Activated CD8-positive, alpha-beta memory T cell treated with anti-CD3 and anti-CD28 coated beads, Interleukin-2, amount 10 ng/mL, durations not matched to agents 7 days and 5 days (primary cell): Measurements from ENCODE around the gene CRB3. TPM values are rescaled to one million over a fixed set of nuclear protein-coding genes. Genes with fewer than 3 reads are reported as not detected.
A peak's percentile ranks its signal among the peaks of the same experiment; 100 is the strongest.

ENCODE experiments used
- ATAC-seq: fragments of 150-1000 bp; cut with Tn5 transposase; one replicate; pipeline ENCODE4 v1.10.0; 2021; ENCODE audit warnings: moderate library complexity
- CTCF ChIA-PET: fragments of 350-600 bp; sonication (Branson Sonifier 250); formaldehyde crosslinking; loops from one replicate; lab custom pipeline; 2021; ENCODE audit warnings: antibody characterized with exemption; lab: Charles Lee
- DNase-seq: peaks from one replicate; pipeline ENCODE4 v3.0.0-alpha.2; 2020
- H3K27ac Mint-ChIP-seq: one replicate; pipeline ENCODE4 v1.8.0; 2021; ENCODE audit warnings: mild to moderate bottlenecking, mixed read lengths
- H3K27me3 Mint-ChIP-seq: one replicate; pipeline ENCODE4 v1.8.0; 2021; ENCODE audit warnings: mixed read lengths
- H3K36me3 Mint-ChIP-seq: one replicate; pipeline ENCODE4 v1.8.0; 2021; ENCODE audit warnings: mild to moderate bottlenecking, mixed read lengths
- H3K4me1 Mint-ChIP-seq: one replicate; pipeline ENCODE4 v1.8.0; 2021; ENCODE audit warnings: mixed read lengths
- H3K4me3 Mint-ChIP-seq: one replicate; pipeline ENCODE4 v1.8.0; 2021; ENCODE audit warnings: mild to moderate bottlenecking, moderate library complexity, mixed read lengths
- H3K9me3 Mint-ChIP-seq: one replicate; pipeline ENCODE4 v1.8.0; 2022; ENCODE audit warnings: low read depth, mixed read lengths
- total RNA-seq, 2 experiments: library from RNA; stranded (reverse); gene quantifications; one replicate each; pipeline ENCODE4 v1.2.3, GENCODE V29; 2021

The CRB3 gene
- total RNA-seq, 2 experiments from 2014 or later: 0.45 to 0.55 TPM

DNA sequence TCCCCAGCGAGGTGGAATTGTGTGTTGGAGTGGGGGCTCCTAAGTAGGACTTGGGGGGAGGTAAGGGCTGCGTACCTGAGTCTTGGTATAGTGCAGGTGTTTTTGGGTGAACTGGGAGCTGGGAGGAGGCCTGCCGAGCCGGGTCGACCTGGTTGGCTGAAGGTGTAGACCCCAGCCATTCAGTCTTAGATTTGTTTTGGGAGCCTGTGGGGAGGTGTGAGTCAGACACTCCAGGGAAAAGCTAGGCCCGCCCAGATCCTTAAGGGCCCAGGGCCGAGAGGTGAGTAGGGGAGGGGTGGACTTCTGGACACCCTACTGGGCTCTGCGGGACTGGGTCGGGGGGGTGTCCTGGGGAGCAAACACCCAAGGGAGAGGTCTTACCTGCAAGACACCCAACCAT lies 935 bp downstream of the CRB3 start:
- CTCF ChIA-PET: no interaction called here

DNA sequence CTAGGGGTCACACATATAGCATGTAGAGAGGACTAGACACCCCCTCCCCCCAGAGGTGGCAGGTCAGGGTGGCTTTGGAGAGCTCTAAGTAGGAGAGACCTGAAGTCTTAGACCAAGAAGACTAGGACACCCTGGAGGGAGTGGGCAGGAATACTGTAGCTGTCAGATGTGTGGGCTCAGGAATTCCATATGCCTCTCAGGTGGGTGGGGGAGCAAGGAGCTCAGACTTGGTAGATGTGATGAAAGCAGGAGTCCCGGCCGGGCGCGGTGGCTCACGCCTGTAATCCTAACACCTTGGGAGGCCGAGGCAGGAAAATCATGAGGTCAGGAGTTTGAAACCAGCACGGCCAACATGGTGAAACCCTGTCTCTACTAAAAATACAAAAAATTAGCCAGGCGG lies 1.6 kb downstream of the CRB3 start:
- peaks cover 10% of the 10 kb centered on the region for H3K36me3 Mint-ChIP-seq
- H3K4me1 Mint-ChIP-seq: peaks cover 4% of the 10 kb centered on the region
- no peaks in the 10 kb centered on the region for H3K9me3 Mint-ChIP-seq
- H3K27ac Mint-ChIP-seq: no peak overlapping the region
- ATAC-seq (no peak), DNase-seq (no peak)
- H3K27me3 Mint-ChIP-seq: no peaks in the 10 kb centered on the region
- CTCF ChIA-PET: no interaction called here
- H3K4me3 Mint-ChIP-seq: no peak overlapping the region

More for the DNA sequence above, 935 bp downstream of the CRB3 start:
- Mint-ChIP-seq H3K4me1 (peaks cover 8% of the 10 kb centered on the region), H3K9me3 (no peaks in the 10 kb centered on the region), H3K27me3 (no peaks in the 10 kb centered on the region), H3K36me3 (peaks cover 7% of the 10 kb centered on the region), H3K27ac (no peak overlapping the region), H3K4me3 (no peak overlapping the region)
- ATAC-seq (no peak), DNase-seq (no peak)

DNA sequence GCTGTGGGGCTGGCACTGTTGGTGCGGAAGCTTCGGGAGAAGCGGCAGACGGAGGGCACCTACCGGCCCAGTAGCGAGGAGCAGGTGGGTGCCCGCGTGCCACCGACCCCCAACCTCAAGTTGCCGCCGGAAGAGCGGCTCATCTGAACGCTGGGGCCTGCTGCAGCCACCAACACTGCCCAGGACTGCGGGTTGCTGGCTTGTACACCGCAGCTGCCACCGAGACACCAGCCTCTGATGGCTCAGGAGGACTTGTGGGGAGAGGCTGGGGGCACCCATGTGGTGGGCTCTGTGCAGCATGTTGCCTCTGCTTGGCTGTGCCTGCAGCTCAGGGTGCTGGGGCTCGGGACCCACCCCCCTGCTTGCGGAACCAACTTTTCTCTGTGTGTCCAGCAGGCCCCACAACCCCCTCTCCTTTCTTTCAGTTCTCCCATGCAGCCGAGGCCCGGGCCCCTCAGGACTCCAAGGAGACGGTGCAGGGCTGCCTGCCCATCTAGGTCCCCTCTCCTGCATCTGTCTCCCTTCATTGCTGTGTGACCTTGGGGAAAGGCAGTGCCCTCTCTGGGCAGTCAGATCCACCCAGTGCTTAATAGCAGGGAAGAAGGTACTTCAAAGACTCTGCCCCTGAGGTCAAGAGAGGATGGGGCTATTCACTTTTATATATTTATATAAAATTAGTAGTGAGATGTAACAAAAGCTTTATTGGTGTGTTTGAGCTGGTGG lies 2.6 kb downstream of the CRB3 start:
- Mint-ChIP-seq H3K36me3 (peaks cover 13% of the 10 kb centered on the region), H3K4me3 (no peak overlapping the region), H3K27me3 (no peaks in the 10 kb centered on the region), H3K4me1 (peaks cover 4% of the 10 kb centered on the region), H3K9me3 (no peaks in the 10 kb centered on the region), H3K27ac (no peak overlapping the region)
- ATAC-seq (no peak), DNase-seq (no peak)
- CTCF ChIA-PET: no interaction called here

DNA sequence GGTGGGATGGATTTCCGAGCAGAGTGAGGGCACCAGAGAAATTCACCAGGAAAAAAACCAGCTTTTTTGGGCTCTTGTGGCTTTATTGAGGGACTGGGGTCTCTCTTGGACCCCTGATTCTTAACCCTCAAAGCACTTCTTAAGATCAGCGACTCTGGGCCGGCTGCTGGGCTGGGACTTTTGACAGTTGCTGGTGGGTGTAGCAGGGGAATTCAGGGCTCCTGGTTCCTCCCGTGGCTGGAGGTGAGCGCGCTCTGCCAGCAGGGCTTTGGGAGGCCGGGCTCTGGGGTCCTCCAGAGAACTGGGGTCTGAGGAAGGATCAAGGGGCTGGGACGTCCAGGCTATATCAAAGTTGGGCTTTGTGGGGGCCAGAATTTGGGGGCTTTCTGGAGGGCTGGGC lies 3.3 kb downstream of the CRB3 start:
- no peaks in the 10 kb centered on the region for H3K9me3 Mint-ChIP-seq
- ATAC-seq: no peak
- H3K4me3 Mint-ChIP-seq: no peak overlapping the region

DNA sequence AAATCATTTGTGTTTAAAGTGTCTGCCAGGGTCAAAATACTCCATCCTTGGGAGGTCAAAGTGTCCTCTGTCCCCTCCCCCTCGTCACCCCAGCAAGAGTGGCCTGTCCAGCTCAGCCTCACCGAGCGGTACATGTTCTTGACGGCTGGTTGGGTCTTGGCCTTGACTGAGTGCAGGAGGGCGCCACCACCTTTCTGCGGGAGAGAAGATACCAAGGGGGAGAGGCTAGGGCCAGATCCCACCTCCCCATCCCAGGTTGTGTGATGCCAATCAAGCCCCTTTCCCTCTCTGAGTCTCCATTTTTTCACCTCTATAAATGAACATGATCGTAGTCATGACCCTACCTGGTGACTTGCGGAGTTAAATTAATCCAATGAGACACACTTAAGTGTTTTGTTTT lies 6.1 kb downstream of the CRB3 start:
- Mint-ChIP-seq H3K4me1 (no peaks in the 10 kb centered on the region), H3K36me3 (peaks cover 16% of the 10 kb centered on the region), H3K27me3 (no peaks in the 10 kb centered on the region), H3K4me3 (no peak overlapping the region), H3K27ac (no peak overlapping the region), H3K9me3 (no peaks in the 10 kb centered on the region)
- no peak for DNase-seq
- no peak for ATAC-seq
- CTCF ChIA-PET: no interaction called here

More for the DNA sequence above, 3.3 kb downstream of the CRB3 start:
- no peak for DNase-seq
- Mint-ChIP-seq H3K27ac (no peak overlapping the region), H3K4me1 (peaks cover 4% of the 10 kb centered on the region), H3K27me3 (no peaks in the 10 kb centered on the region), H3K36me3 (peaks cover 13% of the 10 kb centered on the region)
- CTCF ChIA-PET: no interaction called here

- H3K4me1 Mint-ChIP-seq: peaks cover 2% of the 10 kb centered on the region
- H3K27me3 Mint-ChIP-seq: no peaks in the 10 kb centered on the region
- DNase-seq (no peak), ATAC-seq (no peak)
- peaks cover 19% of the 10 kb centered on the region for H3K36me3 Mint-ChIP-seq
- CTCF ChIA-PET: no interaction called here
- no peak overlapping the region for H3K27ac Mint-ChIP-seq
- H3K9me3 Mint-ChIP-seq: no peaks in the 10 kb centered on the region
- no peak overlapping the region for H3K4me3 Mint-ChIP-seq
Observed at GRCh38 chr19:6471076-6471475, 7.0 kb downstream of the CRB3 start.

- CTCF ChIA-PET: interaction anchor here (2.1 kb wide), 1 partner anchor 9 kb away, joined by 9 read pairs; the partner anchor contains the start of gene DENND1C
- no peak for ATAC-seq
- H3K9me3 Mint-ChIP-seq: no peaks in the 10 kb centered on the region
- H3K27me3 Mint-ChIP-seq: no peaks in the 10 kb centered on the region
- DNase-seq: no peak
- H3K27ac Mint-ChIP-seq: no peak overlapping the region
- H3K4me3 Mint-ChIP-seq: no peak overlapping the region
- peaks cover 26% of the 10 kb centered on the region for H3K36me3 Mint-ChIP-seq
- peaks cover 3% of the 10 kb centered on the region for H3K4me1 Mint-ChIP-seq
Observed at GRCh38 chr19:6472713-6473112, 8.6 kb downstream of the CRB3 start.

GRCh38 chr19:6473647-6474046 lies 9.6 kb downstream of the CRB3 start:
- Mint-ChIP-seq H3K4me3 (no peak overlapping the region), H3K36me3 (peaks cover 23% of the 10 kb centered on the region), H3K4me1 (peaks cover 3% of the 10 kb centered on the region), H3K27ac (no peak overlapping the region), H3K9me3 (no peaks in the 10 kb centered on the region), H3K27me3 (no peaks in the 10 kb centered on the region)
- ATAC-seq: no peak
- no peak for DNase-seq
- CTCF ChIA-PET: interaction anchor here (2.1 kb wide), 1 partner anchor 8 kb away, joined by 9 read pairs; the partner anchor contains the start of gene DENND1C

DNA sequence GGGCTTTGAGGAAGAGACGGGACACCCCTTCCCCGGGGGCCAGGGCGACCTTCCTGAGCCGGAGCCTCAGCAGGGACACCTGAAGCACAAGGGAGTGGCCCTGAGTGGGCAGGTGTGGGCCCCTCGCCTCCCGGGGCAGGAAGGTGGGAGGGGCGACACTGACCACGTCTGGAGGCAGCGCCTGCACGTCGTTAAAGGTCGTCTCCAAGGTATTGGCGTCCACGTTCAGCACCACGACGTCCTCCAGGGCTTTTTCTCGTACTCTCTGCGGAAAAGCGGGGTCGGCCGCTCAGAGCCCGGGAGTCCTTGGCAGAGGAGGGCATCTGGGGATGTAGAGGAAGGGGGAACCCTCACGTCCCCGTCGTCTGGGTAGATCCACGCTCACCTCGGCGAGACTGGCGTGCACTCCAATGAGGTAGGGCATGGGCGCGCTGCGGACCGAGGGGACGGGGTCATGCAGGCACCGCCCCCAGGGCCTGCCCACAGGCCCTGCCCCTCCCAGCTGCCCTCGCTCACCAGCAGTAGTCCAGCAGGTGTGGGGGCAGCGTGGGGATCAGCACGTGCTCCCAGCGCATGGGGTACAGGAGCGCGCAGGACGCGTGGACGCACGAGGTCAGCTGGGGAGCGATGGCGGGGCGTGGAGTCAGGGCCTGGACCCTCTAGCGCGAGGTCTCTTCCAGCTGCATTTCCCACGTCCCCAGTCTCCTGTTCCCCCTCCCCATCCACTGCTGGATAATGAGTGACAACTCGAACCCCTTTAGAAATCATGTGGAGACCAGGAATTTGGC lies 11.4 kb downstream of the CRB3 start:
- no peak overlapping the region for H3K27ac Mint-ChIP-seq
- H3K27me3 Mint-ChIP-seq: no peaks in the 10 kb centered on the region
- peaks cover 13% of the 10 kb centered on the region for H3K4me1 Mint-ChIP-seq
- CTCF ChIA-PET: interaction anchor here (0.5 kb wide), 1 partner anchor 24 kb away, joined by 3 read pairs; no protein-coding TSS in a partner anchor
- H3K9me3 Mint-ChIP-seq: no peaks in the 10 kb centered on the region
- DNase-seq (no peak), ATAC-seq (no peak)
- peaks cover 21% of the 10 kb centered on the region for H3K36me3 Mint-ChIP-seq
- no peak overlapping the region for H3K4me3 Mint-ChIP-seq

DNA sequence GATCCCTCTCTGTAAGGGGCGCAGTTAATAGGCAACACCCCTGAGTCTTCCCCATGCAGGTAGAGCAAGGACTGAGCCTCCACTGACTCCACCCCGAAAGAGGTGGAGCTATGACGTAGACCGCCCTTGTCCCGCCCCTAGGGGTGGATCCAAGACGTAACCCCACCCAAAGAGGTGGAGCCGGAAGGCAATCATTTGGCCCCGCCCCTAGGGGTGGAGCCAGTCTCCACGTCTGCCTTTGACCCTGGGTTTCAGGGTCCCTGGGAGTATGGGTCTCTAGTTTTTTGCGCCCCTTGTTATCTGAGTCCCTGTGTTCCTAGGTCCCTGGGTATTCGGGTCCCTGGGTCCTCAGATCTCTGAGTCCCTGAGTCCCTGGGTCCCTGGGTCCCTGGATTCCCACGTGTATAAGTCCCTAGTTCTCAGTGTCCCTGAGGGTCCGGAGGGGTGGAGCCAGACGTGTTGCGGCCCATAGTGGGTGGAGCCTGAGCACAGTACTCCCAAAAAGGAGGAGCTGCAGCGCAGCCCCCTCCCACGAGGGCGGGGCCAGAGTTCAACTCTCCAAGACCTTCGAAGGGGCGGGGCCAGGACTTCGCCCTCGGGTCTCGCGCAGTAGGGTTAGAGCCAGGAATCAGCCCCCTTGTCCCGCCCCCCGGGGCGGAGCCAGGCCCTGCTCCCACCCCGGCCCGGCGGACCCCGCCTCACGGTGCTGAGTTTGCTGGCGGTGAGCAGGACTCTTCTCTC lies 12.3 kb downstream of the CRB3 start:
- Mint-ChIP-seq H3K36me3 (peaks cover 19% of the 10 kb centered on the region), H3K4me3 (no peak overlapping the region), H3K27ac (no peak overlapping the region), H3K9me3 (no peaks in the 10 kb centered on the region), H3K4me1 (peaks cover 19% of the 10 kb centered on the region), H3K27me3 (no peaks in the 10 kb centered on the region)
- CTCF ChIA-PET: interaction anchor here (0.5 kb wide), 1 partner anchor 23 kb away, joined by 3 read pairs; no protein-coding TSS in a partner anchor
- peak; percentile 91 for ATAC-seq
- DNase-seq: peak; percentile 76

DNA sequence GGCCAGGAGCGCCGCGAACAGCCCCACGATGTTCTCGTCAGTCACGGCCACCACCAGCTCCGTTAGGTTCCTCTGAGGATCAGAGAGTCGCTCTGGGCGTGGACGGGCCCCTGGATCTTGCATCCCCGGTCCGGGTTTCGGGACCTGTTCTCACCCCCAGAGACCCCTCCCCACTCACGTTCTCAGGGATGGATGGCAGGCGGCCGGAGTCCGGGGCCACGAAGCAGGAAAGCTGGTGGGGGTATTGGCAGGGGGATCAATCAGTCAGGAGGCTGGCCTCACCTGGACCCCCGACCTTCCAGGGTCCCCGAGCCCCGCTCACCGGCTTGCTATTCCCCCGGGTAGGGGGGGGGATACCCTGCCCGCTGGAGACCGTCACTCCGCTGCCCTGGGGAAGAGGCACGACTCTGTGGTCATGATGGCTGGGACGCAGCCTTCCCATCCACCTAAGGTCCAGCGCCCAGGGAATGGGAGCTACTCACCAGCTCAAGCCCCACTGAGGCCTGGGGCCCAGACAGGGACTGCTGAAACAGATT lies 12.9 kb downstream of the CRB3 start:
- CTCF ChIA-PET: no interaction called here
- peaks cover 19% of the 10 kb centered on the region for H3K36me3 Mint-ChIP-seq
- no peak for ATAC-seq
- H3K4me1 Mint-ChIP-seq: peaks cover 22% of the 10 kb centered on the region
- no peak overlapping the region for H3K27ac Mint-ChIP-seq
- H3K4me3 Mint-ChIP-seq: no peak overlapping the region
- no peak for DNase-seq
- H3K27me3 Mint-ChIP-seq: no peaks in the 10 kb centered on the region
- no peaks in the 10 kb centered on the region for H3K9me3 Mint-ChIP-seq

DNA sequence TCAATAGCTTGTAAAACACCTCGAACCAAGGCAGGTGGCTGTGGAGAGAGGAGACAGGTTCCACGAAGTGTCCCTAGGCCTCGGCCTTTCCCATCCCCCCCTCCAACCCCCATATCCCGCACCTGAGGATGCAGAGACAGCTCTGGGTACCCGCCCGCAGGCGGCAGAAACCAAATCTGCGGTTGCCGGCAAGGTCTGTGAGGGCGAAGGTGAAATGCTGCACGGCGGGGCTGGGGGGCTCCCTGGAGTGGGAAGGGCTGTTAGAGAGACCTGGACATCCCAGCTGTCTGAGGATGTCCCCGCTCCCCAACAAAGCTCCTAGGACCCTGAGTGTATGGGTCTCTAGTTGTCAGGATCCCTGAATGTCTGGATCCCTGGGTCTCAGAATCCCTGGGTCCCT lies 14.7 kb downstream of the CRB3 start:
- Mint-ChIP-seq H3K27ac (no peak overlapping the region), H3K4me3 (no peak overlapping the region), H3K4me1 (peaks cover 36% of the 10 kb centered on the region), H3K27me3 (no peaks in the 10 kb centered on the region), H3K36me3 (peaks cover 17% of the 10 kb centered on the region), H3K9me3 (no peaks in the 10 kb centered on the region)
- ATAC-seq (no peak), DNase-seq (no peak)
- CTCF ChIA-PET: no interaction called here

- Mint-ChIP-seq H3K36me3 (peaks cover 15% of the 10 kb centered on the region), H3K4me1 (peaks cover 38% of the 10 kb centered on the region), H3K27me3 (no peaks in the 10 kb centered on the region), H3K27ac (peak overlapping the region; percentile 97), H3K9me3 (no peaks in the 10 kb centered on the region), H3K4me3 (peak overlapping the region; percentile 97)
- DNase-seq (no peak), ATAC-seq (no peak)
- CTCF ChIA-PET: interaction anchor here (2.6 kb wide), 1 partner anchor 23 kb away, joined by 23 read pairs; the partner anchor contains the start of gene TUBB4A
Observed at GRCh38 chr19:6479836-6480398, 15.8 kb downstream of the CRB3 start.
